PC-3 (cell line): ENCODE results near the gene SYTL1. TPM values are rescaled to one million over a fixed set of nuclear protein-coding genes. Genes with fewer than 3 reads are reported as not detected.

Experiments used
- ATAC-seq: fragments of 200-7000 bp; cut with Tn5 transposase; 2 replicates; pipeline ENCODE4 v1.9.1; 2020; ENCODE audit warnings: mild to moderate bottlenecking, moderate library complexity
- BruUV-seq: library from RNA; stranded (reverse); fragments of 400-500 nt; replicated peaks from 2 replicates; lab custom pipeline; 2021; lab: Mats Ljungman, UMichigan
- CTCF ChIA-PET: fragments of 300-600 bp; sonication (Branson Sonifier 250); formaldehyde crosslinking; loops from one replicate; lab custom pipeline; 2022; ENCODE audit warnings: antibody characterized with exemption; lab: Charles Lee
- POLR2A ChIA-PET: fragments of 300-600 bp; sonication (Branson Sonifier 250); formaldehyde crosslinking; loops from one replicate; lab custom pipeline; 2022; ENCODE audit warnings: antibody characterized with exemption; ENCODE audit not compliant: unreplicated experiment; lab: Charles Lee
- DNase-seq: peaks from one replicate; pipeline ENCODE4 v3.0.0-alpha.2; 2015
- H2AFZ ChIP-seq: fragments of 300-600 bp; sonication (generic); 2 replicates; pipeline ENCODE4 v1.6.0; 2016; ENCODE audit warnings: antibody characterized with exemption, low read length
- H3F3A ChIP-seq: fragments of 300-600 bp; sonication (generic); one replicate; pipeline ENCODE4 v1.6.0; 2017; ENCODE audit warnings: antibody characterized with exemption, low read length, control low read depth, mild to moderate bottlenecking; ENCODE audit not compliant: unreplicated experiment
- H3K27ac ChIP-seq: fragments of 300-600 bp; sonication (generic); 2 replicates; pipeline ENCODE4 v1.5.1; 2016; ENCODE audit warnings: mild to moderate bottlenecking, low read length
- H3K27me3 ChIP-seq: fragments of 300-600 bp; sonication (generic); 2 replicates; pipeline ENCODE4 v1.6.1; 2016; ENCODE audit warnings: low read length, mixed read lengths
- H3K36me3 ChIP-seq: fragments of 300-600 bp; sonication (generic); 2 replicates; pipeline ENCODE4 v1.6.1; 2016; ENCODE audit warnings: low read depth, mixed run types, low read length, mixed read lengths
- H3K4me1 ChIP-seq: fragments of 300-600 bp; sonication (generic); 2 replicates; pipeline ENCODE4 v1.5.1; 2016; ENCODE audit warnings: low read length; ENCODE audit not compliant: insufficient read depth
- H3K4me2 ChIP-seq: fragments of 300-600 bp; sonication (generic); 2 replicates; pipeline ENCODE4 v1.6.0; 2016; ENCODE audit warnings: low read length
- H3K4me3 ChIP-seq: fragments of 300-600 bp; sonication (generic); 2 replicates; pipeline ENCODE4 v1.5.1; 2016; ENCODE audit warnings: mild to moderate bottlenecking, low read length, mixed read lengths
- H3K79me2 ChIP-seq: fragments of 300-600 bp; sonication (generic); 2 replicates; pipeline ENCODE4 v1.6.1; 2017; ENCODE audit warnings: low read length, mixed read lengths
- H3K9ac ChIP-seq: fragments of 300-600 bp; sonication (generic); 2 replicates; pipeline ENCODE4 v1.6.0; 2016; ENCODE audit warnings: mild to moderate bottlenecking, low read length
- H3K9me2 ChIP-seq: fragments of 300-600 bp; sonication (generic); replicated peaks from 2 replicates; pipeline ENCODE4 v1.6.1; 2016; ENCODE audit warnings: mixed run types, low read length, mixed read lengths
- H3K9me3 ChIP-seq: fragments of 300-600 bp; sonication (generic); 2 replicates; pipeline ENCODE4 v1.6.1; 2016; ENCODE audit warnings: low read length, mixed read lengths
- H4K20me1 ChIP-seq: fragments of 300-600 bp; sonication (generic); 2 replicates; pipeline ENCODE4 v1.6.1; 2016; ENCODE audit warnings: low read length, mixed read lengths
- EZH2 ChIP-seq: fragments of 300-600 bp; sonication (generic); IDR thresholded peaks from one replicate; pipeline ENCODE4 v1.6.1; 2017; ENCODE audit warnings: antibody characterized with exemption, mild to moderate bottlenecking, low read length; ENCODE audit not compliant: unreplicated experiment
- EZH2phosphoT487 ChIP-seq: fragments of 300-600 bp; sonication (generic); IDR thresholded peaks from 2 replicates; pipeline ENCODE4 v1.6.1; 2018; ENCODE audit warnings: mild to moderate bottlenecking, antibody characterized with exemption, low read length, borderline replicate concordance
- intact Hi-C: fragments of 100-400 bp; cut with micrococcal nuclease; formaldehyde crosslinking; loops from 2 replicates; pipeline ENCODE4 v1.9.0; 2023
- total RNA-seq: library from RNA; depleted of rRNA; stranded (reverse); fragments of >200 nt; gene quantifications from 2 replicates; pipeline ENCODE4 v1.2.3, GENCODE V29; 2014
- TF ChIP-seq, protein P1 (sequence below): fragments of 300-600 bp; sonication (generic); conservative IDR thresholded peaks from 2 replicates; pipeline ENCODE4 v1.5.1; 2017; ENCODE audit warnings: antibody characterized with exemption, low read depth, mild to moderate bottlenecking, low read length

Gene SYTL1
- total RNA-seq, 1 experiment from 2014 or later = 26.8 TPM

DNA sequence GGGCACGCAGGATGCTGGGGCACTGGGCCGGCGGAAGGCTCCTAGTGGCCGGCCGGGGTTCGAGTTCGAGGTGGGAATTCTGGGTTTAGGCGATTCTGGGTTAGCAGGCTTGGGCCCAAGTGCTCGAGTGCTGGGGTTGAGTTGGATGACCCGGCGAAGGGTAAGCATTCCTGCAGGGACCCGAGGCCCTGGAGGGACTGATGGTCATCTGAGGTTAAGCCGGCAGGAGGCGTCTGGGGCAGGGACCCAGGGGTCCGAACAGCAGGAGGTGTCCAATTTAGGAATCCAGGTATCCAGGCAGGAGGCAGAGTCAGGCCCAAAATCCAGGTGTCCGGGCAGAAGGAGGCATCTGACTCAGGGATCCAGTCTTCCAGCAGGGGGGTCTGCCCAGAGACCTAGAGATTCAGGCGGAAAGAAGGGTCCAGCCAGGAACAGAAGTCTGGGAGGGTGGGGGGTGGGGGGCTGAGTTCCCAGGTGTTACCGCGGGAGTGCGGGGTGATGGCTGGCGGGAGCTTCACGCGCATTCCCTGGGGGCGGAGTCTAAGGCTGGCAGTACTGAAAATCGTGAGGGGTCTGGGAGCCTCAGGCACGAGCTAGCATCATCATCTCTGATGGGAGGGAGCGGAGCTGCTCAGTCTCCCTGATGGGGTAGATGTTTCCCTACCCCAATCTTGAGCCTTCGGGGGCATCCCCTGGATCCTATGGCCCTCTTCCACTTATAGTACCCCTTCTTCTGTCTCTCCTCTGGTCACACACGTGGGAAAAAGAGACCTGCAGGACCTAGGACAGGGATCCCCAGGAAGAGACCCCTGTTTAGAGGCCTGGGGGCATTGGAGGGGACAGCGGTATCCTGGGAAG lies 51.2 kb downstream of the SYTL1 start:
- intact Hi-C loops = loop anchor here (1.0 kb wide), 1 partner anchor 94 kb away; no protein-coding TSS in a partner anchor
- peak overlapping the region; percentile 100 for H3K4me3 ChIP-seq
- H3K27ac ChIP-seq = peak overlapping the region; percentile 64
- no peaks in the 10 kb centered on the region for H3K9me2 ChIP-seq
- H3K4me1 ChIP-seq = peaks cover 25% of the 10 kb centered on the region
- H3F3A ChIP-seq = peaks cover 3% of the 10 kb centered on the region
- BruUV-seq = no TSS peak
- H4K20me1 ChIP-seq = no peaks in the 10 kb centered on the region
- POLR2A ChIA-PET = interaction anchor here (0.7 kb wide), 1 partner anchor 1875 kb away, joined by 5 read pairs; no protein-coding TSS in a partner anchor
- CTCF ChIA-PET = no interaction called here
- TF ChIP-seq EZH2phosphoT487 = no peak
- TF ChIP-seq, protein P1, sequence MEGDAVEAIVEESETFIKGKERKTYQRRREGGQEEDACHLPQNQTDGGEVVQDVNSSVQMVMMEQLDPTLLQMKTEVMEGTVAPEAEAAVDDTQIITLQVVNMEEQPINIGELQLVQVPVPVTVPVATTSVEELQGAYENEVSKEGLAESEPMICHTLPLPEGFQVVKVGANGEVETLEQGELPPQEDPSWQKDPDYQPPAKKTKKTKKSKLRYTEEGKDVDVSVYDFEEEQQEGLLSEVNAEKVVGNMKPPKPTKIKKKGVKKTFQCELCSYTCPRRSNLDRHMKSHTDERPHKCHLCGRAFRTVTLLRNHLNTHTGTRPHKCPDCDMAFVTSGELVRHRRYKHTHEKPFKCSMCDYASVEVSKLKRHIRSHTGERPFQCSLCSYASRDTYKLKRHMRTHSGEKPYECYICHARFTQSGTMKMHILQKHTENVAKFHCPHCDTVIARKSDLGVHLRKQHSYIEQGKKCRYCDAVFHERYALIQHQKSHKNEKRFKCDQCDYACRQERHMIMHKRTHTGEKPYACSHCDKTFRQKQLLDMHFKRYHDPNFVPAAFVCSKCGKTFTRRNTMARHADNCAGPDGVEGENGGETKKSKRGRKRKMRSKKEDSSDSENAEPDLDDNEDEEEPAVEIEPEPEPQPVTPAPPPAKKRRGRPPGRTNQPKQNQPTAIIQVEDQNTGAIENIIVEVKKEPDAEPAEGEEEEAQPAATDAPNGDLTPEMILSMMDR = peak; percentile 40
- peak overlapping the region; percentile 98 for H2AFZ ChIP-seq
- H3K27me3 ChIP-seq = no peaks in the 10 kb centered on the region
- ATAC-seq = peak; percentile 14
- peak overlapping the region; percentile 97 for H3K9ac ChIP-seq
- H3K36me3 ChIP-seq = no peaks in the 10 kb centered on the region
- H3K9me3 ChIP-seq = no peaks in the 10 kb centered on the region
- H3K4me2 ChIP-seq = peak overlapping the region; percentile 99
- H3K79me2 ChIP-seq = peaks cover 20% of the 10 kb centered on the region
- DNase-seq = peak; percentile 28

DNA sequence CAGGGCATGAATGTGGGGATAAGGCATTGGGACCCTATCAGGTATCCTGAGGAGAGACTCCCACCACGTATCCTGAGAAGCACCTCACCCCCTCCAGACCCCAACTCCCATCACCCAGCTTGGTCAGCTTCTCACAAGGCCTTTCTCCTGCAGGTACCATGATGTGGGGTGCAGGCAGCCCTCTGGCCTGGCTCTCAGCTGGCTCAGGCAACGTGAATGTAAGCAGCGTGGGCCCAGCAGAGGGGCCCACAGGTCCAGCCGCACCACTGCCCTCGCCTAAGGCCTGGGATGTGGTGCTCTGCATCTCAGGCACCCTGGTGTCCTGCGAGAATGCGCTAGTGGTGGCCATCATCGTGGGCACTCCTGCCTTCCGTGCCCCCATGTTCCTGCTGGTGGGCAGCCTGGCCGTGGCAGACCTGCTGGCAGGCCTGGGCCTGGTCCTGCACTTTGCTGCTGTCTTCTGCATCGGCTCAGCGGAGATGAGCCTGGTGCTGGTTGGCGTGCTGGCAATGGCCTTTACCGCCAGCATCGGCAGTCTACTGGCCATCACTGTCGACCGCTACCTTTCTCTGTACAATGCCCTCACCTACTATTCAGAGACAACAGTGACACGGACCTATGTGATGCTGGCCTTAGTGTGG lies 51.9 kb downstream of the SYTL1 start:
- peak overlapping the region; percentile 97; the same call in 1 of the 2 replicates for H3K9ac ChIP-seq
- ATAC-seq = no peak

More for the DNA sequence above, 51.9 kb downstream of the SYTL1 start:
- intact Hi-C loops = no loop called here
- TF ChIP-seq EZH2 (no peak), EZH2phosphoT487 (no peak)
- TF ChIP-seq, protein P1 = no peak
- no peak overlapping the region for H2AFZ ChIP-seq
- H4K20me1 ChIP-seq = no peaks in the 10 kb centered on the region
- H3F3A ChIP-seq = peaks cover 3% of the 10 kb centered on the region
- H3K4me1 ChIP-seq = peaks cover 25% of the 10 kb centered on the region
- ChIA-PET CTCF (interaction anchor here (2.3 kb wide), 1 partner anchor 94 kb away, joined by 25 read pairs; no protein-coding TSS in a partner anchor), POLR2A (interaction anchor here (0.7 kb wide), 1 partner anchor 1874 kb away, joined by 5 read pairs; no protein-coding TSS in a partner anchor)
- no peaks in the 10 kb centered on the region for H3K9me2 ChIP-seq
- no peaks in the 10 kb centered on the region for H3K27me3 ChIP-seq
- BruUV-seq = no TSS peak
- peak overlapping the region; percentile 100 for H3K4me3 ChIP-seq
- no peak for DNase-seq
- H3K36me3 ChIP-seq = no peaks in the 10 kb centered on the region
- H3K79me2 ChIP-seq = peaks cover 20% of the 10 kb centered on the region
- peak overlapping the region; percentile 99 for H3K4me2 ChIP-seq
- H3K9me3 ChIP-seq = no peaks in the 10 kb centered on the region
- H3K27ac ChIP-seq = no peak overlapping the region
